Measurements from ENCODE around the gene ZNF691. TPM values are rescaled to one million over a fixed set of nuclear protein-coding genes. Genes with fewer than 3 reads are reported as not detected.

The ZNF691 gene
- total and polyA plus RNA-seq, 2 donors (not counting 3 experiments of a cell fraction or from before 2014, with no cell fraction given): 6.6 to 6.9 TPM

- H3K9ac ChIP-seq (replicated peaks; ENCODE audit: extremely low read depth, insufficient read depth, low read length): no peak overlapping the region
- no peaks in the 10 kb centered on the region for H3K79me2 ChIP-seq (ENCODE audit: control insufficient read depth, insufficient read depth, low read length)
- H3K27ac ChIP-seq (ENCODE audit: insufficient read depth, low read depth, low read length): no peak overlapping the region
- dilution Hi-C loops (cut with MboI; ENCODE audit: extremely low pct_ligation_motif_present, low sequenced_read_pairs) (no loop called here), intact Hi-C loops (cut with micrococcal nuclease) (no loop called here)
- H4K20me1 ChIP-seq (replicated peaks; ENCODE audit: control insufficient read depth, extremely low read depth, insufficient read depth, low read length): no peaks in the 10 kb centered on the region
- no peaks in the 10 kb centered on the region for H3K36me3 ChIP-seq (ENCODE audit: control insufficient read depth in 2 of 2, extremely low read depth in 1 of 2, insufficient read depth in 2 of 2, low read length in 2 of 2)
- ChIA-PET CTCF (interaction anchor here (1.0 to 1.2 kb wide), 2 partner anchors 64 to 83 kb away, joined by 3 to 5 read pairs; no protein-coding TSS in a partner anchor), POLR2A (interaction anchor here (0.6 to 1.2 kb wide), 2 partner anchors 13 kb away, joined by 4 read pairs; partner anchors contain the start of genes ERMAP and SVBP)
- TF ChIP-seq MAX (IDR thresholded peaks at IDR 0.05; ENCODE audit: insufficient read depth, insufficient read length) (no peak), GATA2 (IDR thresholded peaks at IDR 0.05; ENCODE audit: insufficient read depth, insufficient read length, low read depth, low read length) (no peak), MYC (IDR thresholded peaks at IDR 0.05; ENCODE audit: low read depth, low read length) (no peak), EZH2 (IDR thresholded peaks at IDR 0.05; ENCODE audit: borderline replicate concordance, low read depth, low read length, severe bottlenecking) (no peak), POLR2A (IDR thresholded peaks at IDR 0.05; ENCODE audit: low read depth, low read length) (no peak), POLR2AphosphoS5 (IDR thresholded peaks at IDR 0.05; ENCODE audit: insufficient read depth, low read depth, low read length) (no peak), FOS (IDR thresholded peaks at IDR 0.05; ENCODE audit: borderline replicate concordance, insufficient read depth, low read length) (no peak), JUN (IDR thresholded peaks at IDR 0.05; ENCODE audit: borderline replicate concordance, insufficient read depth, insufficient read length, low read depth) (no peak)
- TF ChIP-seq, protein P1, sequence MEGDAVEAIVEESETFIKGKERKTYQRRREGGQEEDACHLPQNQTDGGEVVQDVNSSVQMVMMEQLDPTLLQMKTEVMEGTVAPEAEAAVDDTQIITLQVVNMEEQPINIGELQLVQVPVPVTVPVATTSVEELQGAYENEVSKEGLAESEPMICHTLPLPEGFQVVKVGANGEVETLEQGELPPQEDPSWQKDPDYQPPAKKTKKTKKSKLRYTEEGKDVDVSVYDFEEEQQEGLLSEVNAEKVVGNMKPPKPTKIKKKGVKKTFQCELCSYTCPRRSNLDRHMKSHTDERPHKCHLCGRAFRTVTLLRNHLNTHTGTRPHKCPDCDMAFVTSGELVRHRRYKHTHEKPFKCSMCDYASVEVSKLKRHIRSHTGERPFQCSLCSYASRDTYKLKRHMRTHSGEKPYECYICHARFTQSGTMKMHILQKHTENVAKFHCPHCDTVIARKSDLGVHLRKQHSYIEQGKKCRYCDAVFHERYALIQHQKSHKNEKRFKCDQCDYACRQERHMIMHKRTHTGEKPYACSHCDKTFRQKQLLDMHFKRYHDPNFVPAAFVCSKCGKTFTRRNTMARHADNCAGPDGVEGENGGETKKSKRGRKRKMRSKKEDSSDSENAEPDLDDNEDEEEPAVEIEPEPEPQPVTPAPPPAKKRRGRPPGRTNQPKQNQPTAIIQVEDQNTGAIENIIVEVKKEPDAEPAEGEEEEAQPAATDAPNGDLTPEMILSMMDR (IDR thresholded peaks at IDR 0.05; ENCODE audit: extremely low read depth in 1 of 2, insufficient read depth in 1 of 2, low read depth in 1 of 2, low read length in 2 of 2): no peak
- FAIRE-seq: no peak
- no peak overlapping the region for H3K4me2 ChIP-seq (ENCODE audit: insufficient read depth, low read length)
- H3K4me3 ChIP-seq (replicated peaks in 1 of 3; ENCODE audit: insufficient read depth in 1 of 3, low read depth in 1 of 3, low read length in 3 of 3): no peak overlapping the region
- H3K9me3 ChIP-seq (replicated peaks; ENCODE audit: control insufficient read depth, insufficient read depth, low read length): no peaks in the 10 kb centered on the region
- H3K4me1 ChIP-seq (ENCODE audit: control insufficient read depth, extremely low read depth, insufficient read depth, low read length): no peaks in the 10 kb centered on the region
- no peak for DNase-seq (ENCODE audit: low read depth, low spot score)
- no peaks in the 10 kb centered on the region for H3K9me1 ChIP-seq (replicated peaks; ENCODE audit: control insufficient read depth, extremely low read depth, insufficient read depth, low read length)
- no peak overlapping the region for H2AFZ ChIP-seq (ENCODE audit: low read depth, low read length)
- no peaks in the 10 kb centered on the region for H3K27me3 ChIP-seq (ENCODE audit: control insufficient read depth in 2 of 2, insufficient read depth in 2 of 2, low read length in 2 of 2)
- no TSS peak for BruUV-seq (replicated peaks)
Observed at GRCh38 chr1:42830631-42831030, 15.8 kb upstream of the ZNF691 start.

Measured in endothelial cell of umbilical vein (primary cell).